ENCODE data around the gene KLK15. TPM values are rescaled to one million over a fixed set of nuclear protein-coding genes. Genes with fewer than 3 reads are reported as not detected.

Gene KLK15
- total and polyA plus RNA-seq, 2 of the 13 experiments (the other 11 are each of a cell fraction or from before 2014, with no cell fraction given) = not detected

DNA sequence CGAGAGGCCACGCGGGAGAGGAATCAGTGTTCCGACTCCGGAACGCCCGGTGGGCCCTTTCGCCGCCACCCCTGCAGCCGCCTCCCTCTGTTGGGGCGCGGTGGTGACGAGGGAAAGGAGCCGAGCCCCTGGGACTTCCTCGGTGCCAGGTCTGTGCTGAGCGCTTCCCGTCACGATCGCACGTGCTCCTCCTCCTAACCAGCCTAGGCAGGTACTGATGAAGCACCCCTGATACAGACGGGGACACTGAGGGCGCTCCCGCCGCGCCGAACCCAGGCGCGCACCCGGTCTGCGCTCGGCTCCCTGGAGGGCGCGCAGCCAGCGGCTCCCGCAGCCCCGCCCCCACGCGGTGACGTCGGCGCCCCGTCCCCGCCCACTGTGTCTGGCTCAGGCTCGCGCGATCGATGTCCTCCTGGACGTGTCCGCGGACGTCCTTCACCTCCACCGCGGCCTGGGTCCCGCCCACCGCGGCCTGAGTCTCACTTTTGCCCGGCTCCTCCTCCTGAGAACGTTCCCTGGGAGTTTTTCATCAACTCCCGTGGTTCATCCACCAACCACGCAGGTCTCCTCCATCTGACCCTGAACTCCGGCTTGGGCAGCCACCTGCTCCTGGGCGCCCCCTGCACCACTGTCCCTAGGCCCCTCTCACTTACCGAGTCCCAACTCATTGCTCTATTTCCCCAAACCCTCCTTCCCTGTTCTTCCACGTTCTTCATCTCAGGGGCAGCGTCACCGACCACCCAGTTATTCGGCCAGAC, 2.6 kb upstream of the KLK15 start (continued):
- TF ChIP-seq, protein P1, sequence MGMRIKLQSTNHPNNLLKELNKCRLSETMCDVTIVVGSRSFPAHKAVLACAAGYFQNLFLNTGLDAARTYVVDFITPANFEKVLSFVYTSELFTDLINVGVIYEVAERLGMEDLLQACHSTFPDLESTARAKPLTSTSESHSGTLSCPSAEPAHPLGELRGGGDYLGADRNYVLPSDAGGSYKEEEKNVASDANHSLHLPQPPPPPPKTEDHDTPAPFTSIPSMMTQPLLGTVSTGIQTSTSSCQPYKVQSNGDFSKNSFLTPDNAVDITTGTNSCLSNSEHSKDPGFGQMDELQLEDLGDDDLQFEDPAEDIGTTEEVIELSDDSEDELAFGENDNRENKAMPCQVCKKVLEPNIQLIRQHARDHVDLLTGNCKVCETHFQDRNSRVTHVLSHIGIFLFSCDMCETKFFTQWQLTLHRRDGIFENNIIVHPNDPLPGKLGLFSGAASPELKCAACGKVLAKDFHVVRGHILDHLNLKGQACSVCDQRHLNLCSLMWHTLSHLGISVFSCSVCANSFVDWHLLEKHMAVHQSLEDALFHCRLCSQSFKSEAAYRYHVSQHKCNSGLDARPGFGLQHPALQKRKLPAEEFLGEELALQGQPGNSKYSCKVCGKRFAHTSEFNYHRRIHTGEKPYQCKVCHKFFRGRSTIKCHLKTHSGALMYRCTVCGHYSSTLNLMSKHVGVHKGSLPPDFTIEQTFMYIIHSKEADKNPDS (CRISPR knock-in tag; IDR thresholded peaks at IDR 0.05) = no peak
- TF ChIP-seq DMAP1 (CRISPR knock-in tag; IDR thresholded peaks at IDR 0.05) (no peak), KLF6 (CRISPR knock-in tag; IDR thresholded peaks at IDR 0.05) (no peak), XRCC5 (optimal IDR thresholded peaks at IDR 0.05; ENCODE audit: low read length) (no peak), ONECUT2 (CRISPR knock-in tag; IDR thresholded peaks at IDR 0.05) (peak; percentile 83), MED1 (CRISPR knock-in tag; IDR thresholded peaks at IDR 0.05) (0 out of 2 replicates have a peak, but pooled peaks have one; percentile 16), ESRRA (CRISPR knock-in tag; IDR thresholded peaks at IDR 0.05; ENCODE audit: low read depth) (peak; percentile 29; the same call in 1 of the 2 replicates), XBP1 (CRISPR knock-in tag; IDR thresholded peaks at IDR 0.05) (no peak), SALL1 (CRISPR knock-in tag; IDR thresholded peaks at IDR 0.05) (peak; percentile 27; the same call in 1 of the 2 replicates), ZNF251 (CRISPR knock-in tag; IDR thresholded peaks at IDR 0.05) (no peak)
- TF ChIP-seq, protein P2, sequence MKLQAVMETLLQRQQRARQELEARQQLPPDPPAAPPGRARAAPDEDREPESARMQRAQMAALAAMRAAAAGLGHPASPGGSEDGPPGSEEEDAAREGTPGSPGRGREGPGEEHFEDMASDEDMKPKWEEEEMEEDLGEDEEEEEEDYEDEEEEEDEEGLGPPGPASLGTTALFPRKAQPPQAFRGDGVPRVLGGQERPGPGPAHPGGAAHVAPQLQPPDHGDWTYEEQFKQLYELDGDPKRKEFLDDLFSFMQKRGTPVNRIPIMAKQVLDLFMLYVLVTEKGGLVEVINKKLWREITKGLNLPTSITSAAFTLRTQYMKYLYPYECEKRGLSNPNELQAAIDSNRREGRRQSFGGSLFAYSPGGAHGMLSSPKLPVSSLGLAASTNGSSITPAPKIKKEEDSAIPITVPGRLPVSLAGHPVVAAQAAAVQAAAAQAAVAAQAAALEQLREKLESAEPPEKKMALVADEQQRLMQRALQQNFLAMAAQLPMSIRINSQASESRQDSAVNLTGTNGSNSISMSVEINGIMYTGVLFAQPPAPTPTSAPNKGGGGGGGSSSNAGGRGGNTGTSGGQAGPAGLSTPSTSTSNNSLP (IDR thresholded peaks at IDR 0.05; ENCODE audit: low read depth, low read length) = no peak
- TF ChIP-seq, protein P3, sequence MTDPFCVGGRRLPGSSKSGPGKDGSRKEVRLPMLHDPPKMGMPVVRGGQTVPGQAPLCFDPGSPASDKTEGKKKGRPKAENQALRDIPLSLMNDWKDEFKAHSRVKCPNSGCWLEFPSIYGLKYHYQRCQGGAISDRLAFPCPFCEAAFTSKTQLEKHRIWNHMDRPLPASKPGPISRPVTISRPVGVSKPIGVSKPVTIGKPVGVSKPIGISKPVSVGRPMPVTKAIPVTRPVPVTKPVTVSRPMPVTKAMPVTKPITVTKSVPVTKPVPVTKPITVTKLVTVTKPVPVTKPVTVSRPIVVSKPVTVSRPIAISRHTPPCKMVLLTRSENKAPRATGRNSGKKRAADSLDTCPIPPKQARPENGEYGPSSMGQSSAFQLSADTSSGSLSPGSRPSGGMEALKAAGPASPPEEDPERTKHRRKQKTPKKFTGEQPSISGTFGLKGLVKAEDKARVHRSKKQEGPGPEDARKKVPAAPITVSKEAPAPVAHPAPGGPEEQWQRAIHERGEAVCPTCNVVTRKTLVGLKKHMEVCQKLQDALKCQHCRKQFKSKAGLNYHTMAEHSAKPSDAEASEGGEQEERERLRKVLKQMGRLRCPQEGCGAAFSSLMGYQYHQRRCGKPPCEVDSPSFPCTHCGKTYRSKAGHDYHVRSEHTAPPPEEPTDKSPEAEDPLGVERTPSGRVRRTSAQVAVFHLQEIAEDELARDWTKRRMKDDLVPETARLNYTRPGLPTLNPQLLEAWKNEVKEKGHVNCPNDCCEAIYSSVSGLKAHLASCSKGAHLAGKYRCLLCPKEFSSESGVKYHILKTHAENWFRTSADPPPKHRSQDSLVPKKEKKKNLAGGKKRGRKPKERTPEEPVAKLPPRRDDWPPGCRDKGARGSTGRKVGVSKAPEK (CRISPR knock-in tag; IDR thresholded peaks at IDR 0.05; ENCODE audit: borderline replicate concordance) = peak; percentile 64; the same call in 1 of the 2 replicates
- TF ChIP-seq, protein P4, sequence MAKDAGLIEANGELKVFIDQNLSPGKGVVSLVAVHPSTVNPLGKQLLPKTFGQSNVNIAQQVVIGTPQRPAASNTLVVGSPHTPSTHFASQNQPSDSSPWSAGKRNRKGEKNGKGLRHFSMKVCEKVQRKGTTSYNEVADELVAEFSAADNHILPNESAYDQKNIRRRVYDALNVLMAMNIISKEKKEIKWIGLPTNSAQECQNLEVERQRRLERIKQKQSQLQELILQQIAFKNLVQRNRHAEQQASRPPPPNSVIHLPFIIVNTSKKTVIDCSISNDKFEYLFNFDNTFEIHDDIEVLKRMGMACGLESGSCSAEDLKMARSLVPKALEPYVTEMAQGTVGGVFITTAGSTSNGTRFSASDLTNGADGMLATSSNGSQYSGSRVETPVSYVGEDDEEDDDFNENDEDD (CRISPR knock-in tag; IDR thresholded peaks at IDR 0.05; ENCODE audit: borderline replicate concordance) = 0 out of 2 replicates have a peak, but pooled peaks have one; percentile 22
- TF ChIP-seq, protein P5, sequence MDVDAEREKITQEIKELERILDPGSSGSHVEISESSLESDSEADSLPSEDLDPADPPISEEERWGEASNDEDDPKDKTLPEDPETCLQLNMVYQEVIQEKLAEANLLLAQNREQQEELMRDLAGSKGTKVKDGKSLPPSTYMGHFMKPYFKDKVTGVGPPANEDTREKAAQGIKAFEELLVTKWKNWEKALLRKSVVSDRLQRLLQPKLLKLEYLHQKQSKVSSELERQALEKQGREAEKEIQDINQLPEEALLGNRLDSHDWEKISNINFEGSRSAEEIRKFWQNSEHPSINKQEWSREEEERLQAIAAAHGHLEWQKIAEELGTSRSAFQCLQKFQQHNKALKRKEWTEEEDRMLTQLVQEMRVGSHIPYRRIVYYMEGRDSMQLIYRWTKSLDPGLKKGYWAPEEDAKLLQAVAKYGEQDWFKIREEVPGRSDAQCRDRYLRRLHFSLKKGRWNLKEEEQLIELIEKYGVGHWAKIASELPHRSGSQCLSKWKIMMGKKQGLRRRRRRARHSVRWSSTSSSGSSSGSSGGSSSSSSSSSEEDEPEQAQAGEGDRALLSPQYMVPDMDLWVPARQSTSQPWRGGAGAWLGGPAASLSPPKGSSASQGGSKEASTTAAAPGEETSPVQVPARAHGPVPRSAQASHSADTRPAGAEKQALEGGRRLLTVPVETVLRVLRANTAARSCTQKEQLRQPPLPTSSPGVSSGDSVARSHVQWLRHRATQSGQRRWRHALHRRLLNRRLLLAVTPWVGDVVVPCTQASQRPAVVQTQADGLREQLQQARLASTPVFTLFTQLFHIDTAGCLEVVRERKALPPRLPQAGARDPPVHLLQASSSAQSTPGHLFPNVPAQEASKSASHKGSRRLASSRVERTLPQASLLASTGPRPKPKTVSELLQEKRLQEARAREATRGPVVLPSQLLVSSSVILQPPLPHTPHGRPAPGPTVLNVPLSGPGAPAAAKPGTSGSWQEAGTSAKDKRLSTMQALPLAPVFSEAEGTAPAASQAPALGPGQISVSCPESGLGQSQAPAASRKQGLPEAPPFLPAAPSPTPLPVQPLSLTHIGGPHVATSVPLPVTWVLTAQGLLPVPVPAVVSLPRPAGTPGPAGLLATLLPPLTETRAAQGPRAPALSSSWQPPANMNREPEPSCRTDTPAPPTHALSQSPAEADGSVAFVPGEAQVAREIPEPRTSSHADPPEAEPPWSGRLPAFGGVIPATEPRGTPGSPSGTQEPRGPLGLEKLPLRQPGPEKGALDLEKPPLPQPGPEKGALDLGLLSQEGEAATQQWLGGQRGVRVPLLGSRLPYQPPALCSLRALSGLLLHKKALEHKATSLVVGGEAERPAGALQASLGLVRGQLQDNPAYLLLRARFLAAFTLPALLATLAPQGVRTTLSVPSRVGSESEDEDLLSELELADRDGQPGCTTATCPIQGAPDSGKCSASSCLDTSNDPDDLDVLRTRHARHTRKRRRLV (CRISPR knock-in tag; IDR thresholded peaks at IDR 0.05) = no peak
